ENCODE results near the gene PIP5K1C. TPM values are rescaled to one million over a fixed set of nuclear protein-coding genes. Genes with fewer than 3 reads are reported as not detected.

Gene PIP5K1C
- total and polyA plus RNA-seq, 2 donors (not counting 1 experiment from before 2014, with no cell fraction given): 10.4 to 46.7 TPM

GRCh38 chr19:3708207-3708931, 8.1 kb upstream of the PIP5K1C start, which contains the start of gene TJP3:
TSS of gene TJP3 (plus strand) at chr19:3708384. CDS start at chr19:3728433, 20,049 bp downstream.
- Histone ChIP-seq H3K9me3 (ENCODE audit: control extremely low read depth in 1 of 3, control insufficient read depth in 2 of 3, insufficient read depth in 1 of 3, low read length in 2 of 3) (no peaks in the 10 kb centered on the region), H3K4me2 (replicated peaks; ENCODE audit: low read depth, low read length, poor library complexity, severe bottlenecking) (no peak within 1 kb of the TSS), H3K9ac (ENCODE audit: low read length) (no peak within 1 kb of the TSS), H4K20me1 (ENCODE audit: control insufficient read depth, insufficient read depth, low read length, poor library complexity, severe bottlenecking) (no peaks in the 10 kb centered on the region), H2AFZ (ENCODE audit: insufficient read depth, low read depth, low read length, poor library complexity, severe bottlenecking) (no peak within 1 kb of the TSS), H3K4me3 (ENCODE audit: control extremely low read depth in 1 of 5, extremely low read depth in 1 of 5, insufficient read depth in 1 of 5, low read depth in 2 of 5, low read length in 4 of 5) (no peak within 1 kb of the TSS), H3K27me3 (replicated peaks in 1 of 4; ENCODE audit: control extremely low read depth in 1 of 4, control insufficient read depth in 3 of 4, insufficient read depth in 4 of 4, low read length in 3 of 4) (peaks cover 0 to 20% (median 0%) of the 10 kb centered on the region in 4 experiments), H3K27ac (ENCODE audit: low read length in 2 of 2) (no peak within 1 kb of the TSS), H3K4me1 (ENCODE audit: control insufficient read depth in 2 of 2, insufficient read depth in 2 of 2, low read length in 2 of 2) (no peaks in the 10 kb centered on the region), H3K79me2 (ENCODE audit: control insufficient read depth, insufficient read depth, low read length) (no peaks in the 10 kb centered on the region), H3K36me3 (replicated peaks in 1 of 2; ENCODE audit: control extremely low read depth in 1 of 2, control insufficient read depth in 1 of 2, extremely low read depth in 1 of 2, insufficient read depth in 2 of 2, low read length in 1 of 2) (no peaks in the 10 kb centered on the region)
- H3K27ac Mint-ChIP-seq: no peak within 1 kb of the TSS
- ATAC-seq (ENCODE audit: low read depth) (no peak), DNase-seq (no peak)
- ChIA-PET CTCF (interaction anchor here (1.0 to 11.3 kb wide), 6 partner anchors 11 to 236 kb away, joined by 3 to 110 read pairs (median 4); no protein-coding TSS in a partner anchor), POLR2A (no interaction called here)
- no peaks in the 10 kb centered on the region for H3K9me3 Mint-ChIP-seq (ENCODE audit: insufficient read depth)
- H3K27me3 Mint-ChIP-seq: peaks cover 10% of the 10 kb centered on the region
- TF ChIP-seq CTCF (IDR thresholded peaks at IDR 0.05): no peak
- TF ChIP-seq EZH2 (IDR thresholded peaks at IDR 0.05; ENCODE audit: borderline replicate concordance, insufficient read depth, low read depth, low read length, poor library complexity, severe bottlenecking): no peak
- 55% methylated on average over 24 of the region's 24 CpGs for WGBS (ENCODE audit: insufficient coverage)
- H3K4me1 Mint-ChIP-seq: peaks cover 3% of the 10 kb centered on the region
- intact Hi-C loops (cut with micrococcal nuclease): loop anchor here (5.0 kb wide), 2 partner anchors 121 to 381 kb away; partner anchors contain the start of gene GIPC3
- no peak within 1 kb of the TSS for H3K4me3 Mint-ChIP-seq

- intact Hi-C loops (cut with micrococcal nuclease): loop anchor here (2.0 to 5.0 kb wide), 3 partner anchors 81 to 381 kb away; partner anchors contain the start of genes CACTIN and GIPC3
- no peaks in the 10 kb centered on the region for H3K9me3 ChIP-seq (ENCODE audit: control extremely low read depth in 1 of 3, control insufficient read depth in 2 of 3, insufficient read depth in 1 of 3, low read length in 2 of 3)
- no peak for TF ChIP-seq EZH2 (IDR thresholded peaks at IDR 0.05; ENCODE audit: borderline replicate concordance, insufficient read depth, low read depth, low read length, poor library complexity, severe bottlenecking)
- TF ChIP-seq CTCF (IDR thresholded peaks at IDR 0.05): no peak
- H3K4me1 Mint-ChIP-seq: peaks cover 3% of the 10 kb centered on the region
- no peak overlapping the region for H3K9ac ChIP-seq (ENCODE audit: low read length)
- H3K4me3 Mint-ChIP-seq: no peak overlapping the region
- POLR2A ChIA-PET: no interaction called here
- ATAC-seq (ENCODE audit: low read depth) (no peak), DNase-seq (no peak)
- no peak overlapping the region for H3K27ac Mint-ChIP-seq
- H3K4me2 ChIP-seq (replicated peaks; ENCODE audit: low read depth, low read length, poor library complexity, severe bottlenecking): no peak overlapping the region
- no peak overlapping the region for H3K27ac ChIP-seq (ENCODE audit: low read length in 2 of 2)
- H3K9me3 Mint-ChIP-seq (ENCODE audit: insufficient read depth): no peaks in the 10 kb centered on the region
- no peaks in the 10 kb centered on the region for H3K36me3 ChIP-seq (replicated peaks in 1 of 2; ENCODE audit: control extremely low read depth in 1 of 2, control insufficient read depth in 1 of 2, extremely low read depth in 1 of 2, insufficient read depth in 2 of 2, low read length in 1 of 2)
- H4K20me1 ChIP-seq (ENCODE audit: control insufficient read depth, insufficient read depth, low read length, poor library complexity, severe bottlenecking): no peaks in the 10 kb centered on the region
- H3K4me1 ChIP-seq (ENCODE audit: control insufficient read depth in 2 of 2, insufficient read depth in 2 of 2, low read length in 2 of 2): no peaks in the 10 kb centered on the region
- H3K79me2 ChIP-seq (ENCODE audit: control insufficient read depth, insufficient read depth, low read length): no peaks in the 10 kb centered on the region
- CTCF ChIA-PET: interaction anchor here (1.6 to 11.3 kb wide), 3 partner anchors 11 to 235 kb away, joined by 5 to 110 read pairs (median 7); no protein-coding TSS in a partner anchor
- H3K27me3 Mint-ChIP-seq: peaks cover 10% of the 10 kb centered on the region
- 90% methylated on average over 11 of the region's 12 CpGs for WGBS (ENCODE audit: insufficient coverage)
- H2AFZ ChIP-seq (ENCODE audit: insufficient read depth, low read depth, low read length, poor library complexity, severe bottlenecking): no peak overlapping the region
- no peak overlapping the region for H3K4me3 ChIP-seq (ENCODE audit: control extremely low read depth in 1 of 5, extremely low read depth in 1 of 5, insufficient read depth in 1 of 5, low read depth in 2 of 5, low read length in 4 of 5)
- H3K27me3 ChIP-seq (replicated peaks in 1 of 4; ENCODE audit: control extremely low read depth in 1 of 4, control insufficient read depth in 3 of 4, insufficient read depth in 4 of 4, low read length in 3 of 4): peaks cover 0 to 20% (median 0%) of the 10 kb centered on the region in 4 experiments
Observed at GRCh38 chr19:3707868-3708206, 7.6 kb upstream of the PIP5K1C start.

Data from B cell (primary cell).